Neural cell (in vitro differentiated cells): Measurements from ENCODE around the gene CRAMP1. TPM values are rescaled to one million over a fixed set of nuclear protein-coding genes. Genes with fewer than 3 reads are reported as not detected.

Experiments
- H2AFZ ChIP-seq: fragments of 200-600, 300-800 bp; sonication (generic), shearing (Covaris generic); 2 replicates; pipeline ENCODE4 v1.6.0; 2014; ENCODE audit warnings: low read depth, mild to moderate bottlenecking, antibody characterized with exemption, low read length, moderate library complexity
- H3F3A ChIP-seq: fragments of 200-600 bp; shearing (Covaris generic); 2 replicates; pipeline ENCODE4 v1.6.1; 2016; ENCODE audit warnings: mild to moderate bottlenecking, moderate library complexity, mixed read lengths, antibody characterized with exemption, low read length; ENCODE audit not compliant: insufficient read depth, poor library complexity, severe bottlenecking
- H3K27ac ChIP-seq: fragments of 200-600, 300-800 bp; sonication (generic), shearing (Covaris generic); 2 replicates; pipeline ENCODE4 v1.5.1; 2014; ENCODE audit warnings: mild to moderate bottlenecking, low read length, moderate library complexity
- H3K27me3 ChIP-seq: fragments of 300-800, 200-600 bp; sonication (generic), shearing (Covaris generic); 2 replicates; pipeline ENCODE4 v1.6.0; 2014; ENCODE audit warnings: mild to moderate bottlenecking, low read depth, low read length, moderate library complexity; ENCODE audit not compliant: insufficient read depth
- H3K36me3 ChIP-seq: fragments of 300-800, 200-600 bp; sonication (generic), shearing (Covaris generic); 2 replicates; pipeline ENCODE4 v1.5.1; 2014; ENCODE audit warnings: mild to moderate bottlenecking, antibody characterized with exemption, low read length, moderate library complexity; ENCODE audit not compliant: insufficient read depth
- H3K4me2 ChIP-seq: fragments of 300-800, 200-600 bp; sonication (generic), shearing (Covaris generic); 2 replicates; pipeline ENCODE4 v1.6.0; 2014; ENCODE audit warnings: mild to moderate bottlenecking, low read length
- H3K4me3 ChIP-seq: fragments of 300-800, 200-600 bp; sonication (generic), shearing (Covaris generic); 2 replicates; pipeline ENCODE4 v1.5.1; 2014; ENCODE audit warnings: mild to moderate bottlenecking, low read length, moderate library complexity
- H3K79me2 ChIP-seq: fragments of 200-600 bp; shearing (Covaris generic); replicated peaks from 2 replicates; pipeline ENCODE4 v1.6.0; 2014; ENCODE audit warnings: mild to moderate bottlenecking, low read length, moderate library complexity; ENCODE audit not compliant: insufficient read depth
- H3K9ac ChIP-seq: fragments of 300-800, 200-600 bp; sonication (generic), shearing (Covaris generic); 2 replicates; pipeline ENCODE4 v1.6.1; 2016; ENCODE audit warnings: mild to moderate bottlenecking, low read length, mixed read lengths
- H3K9me2 ChIP-seq: fragments of 200-600 bp; shearing (Covaris generic); 2 replicates; pipeline ENCODE4 v1.6.1; 2016; ENCODE audit warnings: mild to moderate bottlenecking, low read length, mixed read lengths; ENCODE audit not compliant: insufficient read depth
- H3K9me3 ChIP-seq: fragments of 200-600, 300-800 bp; sonication (generic), shearing (Covaris generic); 2 replicates; pipeline ENCODE4 v1.6.1; 2016; ENCODE audit warnings: mild to moderate bottlenecking, mixed run types, low read length, moderate library complexity, mixed read lengths
- H4K20me1 ChIP-seq: fragments of 200-600 bp; shearing (Covaris generic); 2 replicates; pipeline ENCODE4 v1.6.1; 2016; ENCODE audit warnings: mild to moderate bottlenecking, mixed run types; ENCODE audit not compliant: insufficient read depth
- CTCF ChIP-seq: fragments of 450-650 bp; IDR thresholded peaks from 2 replicates; pipeline ENCODE4 v1.5.1; 2014; ENCODE audit warnings: antibody characterized with exemption, mild to moderate bottlenecking, moderate library complexity; ENCODE audit not compliant: poor library complexity, severe bottlenecking
- EP300 ChIP-seq: fragments of 450-650 bp; conservative IDR thresholded peaks from 2 replicates; pipeline ENCODE4 v1.6.1; 2014; ENCODE audit warnings: antibody characterized with exemption, mild to moderate bottlenecking, moderate library complexity; ENCODE audit not compliant: poor library complexity, severe bottlenecking
- EZH2 ChIP-seq: fragments of 200-600, 300-800 bp; shearing (Covaris generic), sonication (generic); IDR thresholded peaks from 2 replicates; pipeline ENCODE4 v1.6.1; 2014; ENCODE audit warnings: antibody characterized with exemption, low read length, borderline replicate concordance, mild to moderate bottlenecking; ENCODE audit not compliant: insufficient read depth, poor library complexity, severe bottlenecking
- MXI1 ChIP-seq: fragments of 450-650 bp; conservative IDR thresholded peaks from 2 replicates; pipeline ENCODE4 v1.6.1; 2014; ENCODE audit warnings: antibody characterized with exemption, mild to moderate bottlenecking; ENCODE audit not compliant: poor library complexity, severe bottlenecking
- POLR2AphosphoS5 ChIP-seq: IDR thresholded peaks from 2 replicates; pipeline ENCODE4 v1.6.1; 2012
- RAD21 ChIP-seq: fragments of 450-650 bp; conservative IDR thresholded peaks from 2 replicates; pipeline ENCODE4 v1.6.1; 2014; ENCODE audit warnings: antibody characterized with exemption, mild to moderate bottlenecking, moderate library complexity
- REST ChIP-seq: IDR thresholded peaks from 2 replicates; pipeline ENCODE4 v1.6.1; 2012; ENCODE audit warnings: borderline replicate concordance
- SMC3 ChIP-seq: fragments of 450-650 bp; conservative IDR thresholded peaks from 2 replicates; pipeline ENCODE4 v1.6.1; 2014; ENCODE audit warnings: antibody characterized with exemption, mild to moderate bottlenecking, moderate library complexity; ENCODE audit not compliant: poor library complexity
- TAF1 ChIP-seq: IDR thresholded peaks from 2 replicates; pipeline ENCODE4 v1.6.1; 2012; ENCODE audit warnings: low read depth
- polyA plus RNA-seq: library from polyadenylated mRNA; depleted of rRNA; stranded (reverse); fragments of >200 nt; gene quantifications from 2 replicates; pipeline ENCODE4 v1.2.3, GENCODE V29; 2014

CRAMP1 gene
- polyA plus RNA-seq, 1 donor from 2014 or later: 11.1 TPM

- no peak for TF ChIP-seq TAF1
- Histone ChIP-seq H3K36me3 (no peaks in the 10 kb centered on the region), H3K27ac (no peak overlapping the region), H4K20me1 (no peaks in the 10 kb centered on the region), H3K27me3 (no peaks in the 10 kb centered on the region), H3K4me3 (no peak overlapping the region), H3K79me2 (no peaks in the 10 kb centered on the region), H3K9me2 (no peaks in the 10 kb centered on the region), H3K9me3 (no peaks in the 10 kb centered on the region), H3F3A (no peaks in the 10 kb centered on the region), H2AFZ (no peak overlapping the region), H3K4me2 (no peak overlapping the region), H3K9ac (no peak overlapping the region)
Measured at GRCh38 chr16:1659031-1659430, 46.9 kb downstream of the CRAMP1 start.

GRCh38 chr16:1661826-1662225, 49.7 kb downstream of the CRAMP1 start:
- Histone ChIP-seq H3K9ac (no peak overlapping the region), H3K4me3 (no peak overlapping the region), H3K9me3 (no peaks in the 10 kb centered on the region), H2AFZ (no peak overlapping the region), H3K36me3 (no peaks in the 10 kb centered on the region), H3K27me3 (no peaks in the 10 kb centered on the region), H4K20me1 (no peaks in the 10 kb centered on the region), H3K4me2 (no peak overlapping the region), H3K9me2 (no peaks in the 10 kb centered on the region), H3K79me2 (no peaks in the 10 kb centered on the region), H3F3A (no peaks in the 10 kb centered on the region), H3K27ac (no peak overlapping the region)
- no peak for TF ChIP-seq REST

- Histone ChIP-seq H3K4me2 (no peak overlapping the region), H3K79me2 (no peaks in the 10 kb centered on the region), H3K9ac (no peak overlapping the region), H3K4me3 (no peak overlapping the region), H3K9me3 (no peaks in the 10 kb centered on the region), H3K27ac (no peak overlapping the region), H2AFZ (no peak overlapping the region), H3F3A (no peaks in the 10 kb centered on the region), H3K36me3 (no peaks in the 10 kb centered on the region), H3K27me3 (no peaks in the 10 kb centered on the region), H4K20me1 (no peaks in the 10 kb centered on the region), H3K9me2 (no peaks in the 10 kb centered on the region)
- no peak for TF ChIP-seq TAF1
- no peak for TF ChIP-seq EZH2
- no peak for TF ChIP-seq POLR2AphosphoS5
- TF ChIP-seq MXI1: no peak
- no peak for TF ChIP-seq CTCF
- no peak for TF ChIP-seq SMC3
- no peak for TF ChIP-seq RAD21
- TF ChIP-seq EP300: no peak
- TF ChIP-seq REST: no peak
Measured at GRCh38 chr16:1662543-1662942, 50.4 kb downstream of the CRAMP1 start.
